ENCODE data around the gene RETREG1.
A peak's percentile ranks its signal among the peaks of the same experiment; 100 is the strongest.

The RETREG1 gene

DNA sequence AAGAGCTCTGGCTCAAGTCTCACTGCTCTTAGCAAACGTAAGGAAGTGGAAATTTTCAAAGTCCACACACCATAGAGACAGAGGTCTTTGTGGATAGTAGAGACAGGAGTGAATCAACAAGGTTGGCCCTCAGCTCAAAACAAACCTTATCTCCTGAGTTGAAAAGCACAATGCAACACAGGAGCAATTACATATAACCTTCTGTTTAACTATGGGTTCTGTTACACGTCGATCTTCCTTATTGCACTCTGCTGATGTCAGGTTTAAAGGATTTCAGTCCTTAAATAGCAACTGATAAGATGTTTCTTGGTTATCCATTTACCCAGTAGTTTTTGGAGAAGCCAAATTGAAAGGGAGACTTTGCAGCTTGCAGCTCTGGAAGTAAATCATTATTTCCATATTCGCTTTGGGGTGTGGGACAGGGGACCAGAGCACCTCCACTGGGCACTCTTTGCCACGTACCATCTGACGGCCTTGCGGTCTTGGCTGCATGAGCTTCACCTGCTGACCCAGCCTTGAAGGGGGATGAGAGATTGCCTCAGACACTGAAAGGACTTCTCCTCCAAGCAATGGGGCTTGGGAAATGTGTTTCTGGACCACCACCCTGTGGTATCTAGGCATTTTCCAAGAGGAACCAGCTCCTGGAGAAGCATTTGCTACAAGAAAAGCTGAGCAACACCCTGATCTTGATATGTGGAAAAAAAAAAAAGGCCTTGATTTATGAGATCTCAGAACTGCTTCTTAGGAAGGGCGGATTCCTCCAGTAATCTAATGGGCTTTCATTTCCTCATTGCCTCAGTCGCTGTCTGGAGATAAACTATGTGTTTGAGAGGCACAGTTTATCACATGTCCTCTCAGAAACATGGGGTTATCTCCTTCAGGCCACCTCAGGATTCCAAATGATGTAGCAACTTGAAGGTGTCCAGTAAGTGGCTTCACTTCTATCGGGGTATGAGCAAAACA, 95.0 kb downstream of the RETREG1 start:
- DNase-seq: no peak

DNA sequence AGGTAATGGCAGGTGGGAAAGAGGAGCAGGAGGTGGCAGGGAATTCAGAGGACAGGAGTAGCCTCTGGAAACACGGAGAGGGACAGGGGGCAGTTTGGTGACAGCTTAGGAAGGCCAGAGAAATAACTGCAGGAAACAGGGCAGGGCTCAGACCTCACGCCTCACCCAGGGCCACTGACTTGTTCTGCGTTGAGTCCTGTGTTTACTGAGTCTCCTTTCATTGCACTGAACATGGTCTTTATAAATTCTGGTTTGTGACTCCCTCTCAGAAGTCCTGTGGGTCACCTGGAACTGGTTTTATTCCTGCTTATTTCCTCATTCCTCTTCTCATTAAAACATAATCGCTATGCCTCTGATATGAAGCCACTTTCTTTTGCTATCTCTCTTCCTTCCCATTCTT, 96.0 kb downstream of the RETREG1 start:
- no peak for DNase-seq

- DNase-seq: no peak
Observed at GRCh38 chr5:16519435-16519834, 97.4 kb downstream of the RETREG1 start.

- no peak for DNase-seq
Observed at GRCh38 chr5:16518606-16519005, 98.2 kb downstream of the RETREG1 start.

DNA sequence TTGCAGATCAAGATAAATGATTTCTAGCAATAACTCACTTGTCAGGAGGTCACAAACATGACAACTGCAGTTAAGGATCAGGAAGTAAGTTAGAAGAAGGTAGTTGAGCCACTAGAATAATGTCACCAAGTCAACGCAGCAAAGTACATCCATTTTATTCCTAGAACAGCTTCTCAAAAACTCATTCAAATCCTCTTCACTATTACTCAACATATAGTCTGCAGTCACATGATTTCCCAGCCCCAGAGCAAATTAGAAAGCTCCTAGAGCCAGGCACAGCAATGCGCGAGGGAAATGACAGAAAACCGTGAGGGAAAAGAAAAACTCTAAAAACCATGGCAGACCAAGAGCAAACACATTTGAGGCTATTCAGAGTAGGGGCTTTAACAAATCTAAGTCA, 101.3 kb downstream of the RETREG1 start:
- DNase-seq: no peak

DNA sequence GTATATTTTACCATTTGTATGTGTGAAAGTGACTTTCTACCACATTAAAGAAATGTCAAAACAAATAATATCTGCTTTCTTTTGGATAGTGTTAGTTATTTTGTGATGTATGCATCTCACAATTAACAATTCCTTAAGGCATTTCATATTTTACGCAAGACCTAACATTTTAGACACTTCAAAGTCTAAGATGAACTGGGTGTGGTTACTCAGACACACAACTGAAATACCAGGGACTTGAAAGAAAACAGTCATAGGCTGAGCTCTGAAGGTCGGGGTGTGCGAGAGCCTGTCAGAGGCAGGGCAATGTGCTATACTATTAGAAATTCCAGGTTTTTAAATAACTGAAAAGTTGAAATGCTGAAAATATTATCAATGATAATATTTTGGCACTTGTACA, 106.7 kb downstream of the RETREG1 start:
- no peak for DNase-seq

DNA sequence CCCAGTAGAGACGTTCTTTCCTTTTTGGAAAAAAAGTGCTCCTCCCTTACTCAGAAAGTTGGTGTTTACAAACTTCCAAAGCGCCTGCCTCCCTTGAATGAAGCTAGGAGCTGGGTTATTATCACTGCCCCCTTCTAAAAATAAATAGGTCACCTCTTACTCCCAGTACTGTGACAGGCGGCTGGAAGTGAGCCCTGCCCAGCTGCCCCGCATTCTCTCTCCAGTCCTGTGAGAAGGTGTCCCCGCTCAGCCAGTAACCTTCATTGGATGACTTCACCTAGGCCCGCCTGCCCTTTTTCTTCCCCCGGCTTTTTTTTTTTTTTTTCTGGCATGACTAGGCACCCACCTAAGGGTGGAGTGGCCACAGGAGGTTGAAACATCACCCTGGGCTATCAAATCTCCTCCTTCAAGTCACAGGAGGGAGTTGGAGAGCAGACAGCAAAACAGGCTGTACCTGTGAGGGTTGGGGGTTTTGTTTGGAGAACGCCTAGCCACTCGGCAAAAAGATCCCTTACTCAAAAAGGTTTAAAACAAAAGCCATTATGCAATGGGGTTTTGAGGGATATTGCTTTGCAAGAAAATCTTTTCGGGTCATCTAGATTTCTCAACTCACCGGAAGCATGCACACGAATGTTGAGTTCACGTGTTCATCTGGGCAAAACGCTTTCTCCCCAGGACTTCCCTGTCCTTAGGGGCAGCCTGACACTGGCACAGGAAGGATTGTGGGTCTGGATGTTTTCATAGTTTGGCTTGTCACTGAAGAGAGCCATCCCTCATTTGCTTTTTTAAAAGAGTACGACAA, 107.9 kb downstream of the RETREG1 start:
- no peak for DNase-seq

- DNase-seq: no peak
Observed at GRCh38 chr5:16507716-16508115, 109.1 kb downstream of the RETREG1 start.

DNA sequence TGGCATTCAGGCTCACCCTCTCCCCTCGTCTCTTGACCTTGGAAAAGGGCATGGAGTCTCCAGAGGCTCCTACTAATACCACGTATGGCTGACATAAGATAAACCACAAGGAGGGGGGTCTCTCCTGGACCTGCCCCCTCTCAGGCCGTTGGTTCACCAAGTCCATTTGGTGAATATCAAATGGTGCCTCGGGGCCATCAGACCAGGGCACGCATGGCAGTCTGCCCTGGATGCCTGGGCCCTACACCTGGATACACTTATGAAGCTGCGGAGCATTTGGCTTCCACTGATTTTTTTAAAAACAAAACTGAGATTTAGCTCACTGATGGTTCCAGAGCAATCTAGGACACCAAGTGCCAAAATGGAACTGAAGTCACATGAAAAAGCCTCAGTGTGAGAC, 110.9 kb downstream of the RETREG1 start:
- no peak for DNase-seq

DNA sequence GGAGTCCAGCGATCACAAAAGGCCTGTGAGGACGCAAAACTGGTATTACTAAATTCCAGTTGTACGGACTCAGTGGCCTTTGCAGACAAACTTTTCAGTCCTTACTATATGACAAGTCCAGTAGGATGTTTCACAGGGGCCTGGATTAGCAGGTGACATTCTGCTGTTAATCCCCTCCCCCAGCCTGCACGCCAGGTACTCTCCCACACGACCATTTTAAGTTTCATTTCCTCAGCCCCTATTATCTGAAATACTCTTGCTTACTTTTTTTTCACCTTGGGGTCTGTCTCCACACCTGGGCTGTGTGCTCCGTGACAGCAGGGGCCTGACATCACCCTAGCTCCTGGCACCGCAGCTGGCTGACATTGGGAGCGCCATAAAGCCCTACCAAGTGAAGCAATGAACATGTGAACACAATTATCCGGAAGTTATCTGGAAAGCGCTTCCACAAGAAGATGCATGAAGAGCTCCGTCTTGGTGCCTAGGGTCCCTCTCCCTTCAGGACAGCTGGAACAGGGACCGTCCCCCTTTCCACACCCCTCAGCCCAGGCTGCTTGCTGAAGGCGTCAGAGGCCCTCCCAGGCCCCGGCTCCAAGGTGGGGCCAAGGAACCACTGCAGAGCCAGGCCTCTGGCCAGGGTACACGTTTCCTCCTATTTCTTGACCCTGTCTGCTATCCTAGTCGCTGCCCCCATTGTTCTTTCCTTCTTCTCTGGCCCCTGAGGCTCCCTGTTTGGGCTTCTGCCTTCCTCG, 111.5 kb downstream of the RETREG1 start:
- DNase-seq: no peak

DNA sequence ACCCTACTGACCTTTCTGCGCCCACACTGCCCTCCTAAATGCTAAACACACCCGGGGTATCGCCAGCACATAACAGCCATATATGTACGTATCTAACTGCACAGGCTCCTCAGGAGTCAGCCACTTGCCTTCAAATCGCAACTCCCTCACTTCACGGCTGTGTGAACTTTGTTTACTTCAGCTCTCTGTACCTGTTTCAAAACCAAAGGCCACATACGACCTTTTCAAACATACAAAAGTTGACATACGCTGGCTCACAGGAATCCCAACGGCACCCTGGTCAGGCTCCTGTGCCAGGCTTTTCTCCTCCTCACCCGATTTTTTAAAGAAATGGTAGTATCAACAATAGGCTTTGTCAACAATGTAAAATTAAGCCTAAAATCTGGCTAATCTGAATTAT, 112.2 kb downstream of the RETREG1 start:
- no peak for DNase-seq

- no peak for DNase-seq
Observed at GRCh38 chr5:16502866-16503265, 113.9 kb downstream of the RETREG1 start.

DNA sequence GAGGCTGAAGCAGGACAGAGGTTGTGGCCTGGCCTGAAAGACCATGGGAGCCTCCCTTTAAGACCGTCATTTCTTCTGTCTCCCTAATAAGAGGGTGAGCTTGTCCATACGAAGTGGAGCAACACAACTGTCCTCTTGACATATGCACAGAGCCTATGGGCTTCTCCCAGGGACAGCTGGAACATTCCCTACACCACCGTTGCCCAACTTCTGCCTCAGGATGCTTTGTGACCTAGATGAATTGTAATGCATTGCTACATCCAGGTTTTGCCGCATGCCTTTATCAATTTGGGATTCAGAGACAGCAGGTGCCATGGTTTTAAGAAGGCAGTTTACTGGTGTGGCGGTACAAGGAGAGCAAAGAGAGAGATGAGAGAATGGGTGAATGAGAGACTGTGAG, 116.8 kb downstream of the RETREG1 start:
- DNase-seq: no peak

DNA sequence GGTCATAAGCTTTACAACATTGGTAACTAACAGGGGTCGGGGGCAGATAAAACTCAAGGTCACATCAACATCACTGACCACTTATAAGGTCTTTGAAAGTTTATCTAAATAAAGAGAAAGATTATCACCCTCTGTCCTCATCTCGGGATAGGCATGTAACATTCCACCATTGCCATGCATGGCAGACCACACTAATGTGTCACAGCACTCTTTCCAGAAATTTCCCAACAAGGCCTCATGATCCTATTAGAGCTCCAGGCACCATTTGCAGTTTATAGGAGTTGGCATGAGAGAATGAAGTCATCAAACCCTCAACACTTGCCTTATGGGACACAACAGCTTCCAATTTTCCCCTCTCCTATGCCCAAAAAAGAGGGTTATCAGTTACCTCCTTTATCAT, 119.3 kb downstream of the RETREG1 start:
- no peak for DNase-seq

DNA sequence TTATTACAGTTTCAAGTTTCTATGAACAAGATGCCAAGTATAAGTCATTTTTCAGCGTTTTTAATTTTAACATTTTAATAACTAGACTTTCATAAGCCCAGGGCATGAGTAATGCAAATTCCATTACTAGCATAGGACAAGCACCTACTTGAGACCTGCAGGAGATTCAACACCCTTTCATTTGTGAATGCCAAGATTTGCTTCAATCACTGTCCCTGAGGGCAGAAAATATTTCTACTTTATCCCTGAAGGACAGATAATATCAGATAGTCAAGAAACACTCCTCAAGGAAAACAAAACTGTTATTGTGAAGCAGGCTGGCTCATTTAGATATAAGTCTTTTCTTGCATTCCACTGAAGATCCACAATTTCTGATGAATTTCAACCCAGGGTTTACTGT, 123.5 kb downstream of the RETREG1 start:
- no peak for DNase-seq

GRCh38 chr5:16492398-16493140, 124.2 kb downstream of the RETREG1 start:
- DNase-seq: no peak

GRCh38 chr5:16490911-16491310, 125.9 kb downstream of the RETREG1 start:
- DNase-seq: no peak

DNA sequence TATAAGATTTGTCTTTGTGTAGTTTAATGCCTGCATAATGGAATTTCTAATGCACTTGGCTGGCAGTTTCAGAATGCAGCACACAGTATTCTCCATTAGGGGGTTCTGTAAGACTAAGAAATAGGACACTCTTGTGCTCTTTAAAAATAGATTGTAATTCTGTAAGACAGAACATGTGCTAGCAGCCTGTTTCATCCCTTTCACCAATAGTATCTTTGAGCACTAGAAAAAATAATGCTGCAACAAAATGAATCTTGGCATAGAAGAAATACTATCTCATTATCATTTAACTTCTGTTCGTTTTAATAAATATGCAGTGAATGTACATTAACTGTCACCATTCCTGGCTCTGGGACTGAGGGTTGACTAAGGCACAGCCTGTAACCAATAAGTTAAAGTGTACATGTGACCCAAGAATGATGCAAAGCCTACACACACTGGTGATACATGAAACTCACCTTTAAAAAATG, 127.4 kb downstream of the RETREG1 start:
- DNase-seq: peak; percentile 72

DNA sequence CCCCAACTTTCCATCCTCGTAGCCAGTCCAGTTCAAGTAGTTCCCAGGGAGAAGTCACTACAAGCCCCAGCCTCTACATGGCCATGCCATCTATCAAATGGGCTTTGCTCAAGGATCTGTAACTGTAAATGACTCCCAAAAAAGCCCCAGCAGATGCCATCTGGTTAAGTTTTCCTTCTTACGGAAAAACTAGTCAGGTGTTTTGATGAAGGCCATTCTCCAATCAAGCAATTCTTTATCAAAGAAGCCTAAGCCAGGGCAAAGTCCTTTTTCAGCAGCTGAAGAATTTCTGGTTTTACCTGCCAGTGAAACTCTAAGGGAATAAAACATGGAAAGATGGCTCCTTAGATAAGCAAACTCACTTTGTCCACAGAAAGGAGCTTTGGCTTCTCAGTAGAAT, 129.3 kb downstream of the RETREG1 start:
- DNase-seq: no peak

DNA sequence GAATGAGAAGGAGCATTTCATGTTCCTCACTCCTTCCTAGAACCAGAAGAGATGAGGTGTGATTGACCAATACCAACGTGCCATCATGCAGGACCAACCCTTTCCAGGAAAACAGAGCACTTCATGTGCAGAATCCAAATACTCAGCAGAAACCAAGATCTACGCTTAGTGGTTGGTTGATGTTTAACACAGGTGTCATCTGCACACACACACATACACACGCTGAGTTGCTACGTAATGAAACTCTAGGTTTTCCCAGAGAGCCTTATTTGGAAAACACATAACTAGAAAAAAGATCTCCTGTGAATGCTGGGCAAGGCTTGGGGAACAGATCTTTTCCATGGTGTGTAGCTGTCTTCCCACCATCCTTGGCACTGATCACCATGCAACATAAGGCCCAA, 130.1 kb downstream of the RETREG1 start:
- no peak for DNase-seq

- no peak for DNase-seq
Observed at GRCh38 chr5:16485656-16486055, 131.1 kb downstream of the RETREG1 start.

- no peak for DNase-seq
Observed at GRCh38 chr5:16484081-16484480, 132.7 kb downstream of the RETREG1 start.

All from NCI-H446 treated with DMSO at 0.1 percent for 48 hours (cell line).